Measurements from ENCODE around the gene NFATC2.

DNA sequence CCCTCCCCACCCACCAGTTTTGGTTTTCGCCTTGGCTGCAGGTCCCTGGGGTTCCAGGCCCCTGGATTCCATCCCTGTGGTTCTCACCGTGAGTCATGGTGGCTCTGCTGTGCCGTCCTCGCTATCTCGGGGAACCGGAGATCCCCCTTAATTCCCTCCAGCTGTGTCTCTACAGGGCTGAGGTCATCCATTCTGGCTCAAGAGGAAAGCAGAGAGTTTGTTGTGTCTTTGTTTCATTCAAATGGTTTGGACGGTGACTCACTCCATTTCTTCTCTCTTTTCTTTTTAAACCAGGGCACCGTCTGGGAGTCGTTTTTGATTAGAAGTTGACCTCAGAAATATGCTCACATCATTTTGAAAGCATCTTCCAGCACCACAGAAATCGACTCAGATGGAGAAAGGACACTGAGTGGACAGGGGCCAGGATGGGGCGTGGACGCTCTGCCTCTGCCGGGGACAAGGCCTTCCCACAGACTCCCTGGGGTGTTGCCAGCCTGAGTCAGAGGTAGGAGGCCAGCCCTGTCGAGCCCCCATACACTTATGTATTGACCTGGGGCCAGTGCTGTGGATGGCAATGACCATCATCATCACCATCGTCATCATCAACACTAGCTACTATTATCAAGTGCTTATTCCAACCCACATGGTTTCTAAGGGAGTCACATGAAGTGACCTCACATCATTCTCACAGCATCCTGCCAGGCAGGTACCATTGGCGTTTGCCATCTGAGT lies 176.2 kb downstream of the NFATC2 start:
- TF ChIP-seq EP300 (IDR thresholded peaks at IDR 0.05; ENCODE audit: borderline replicate concordance in 1 of 2, low read depth in 1 of 2, low read length in 1 of 2) (peak; percentile 2 to 96; a peak in 3 of 4 replicates), GABPA (IDR thresholded peaks at IDR 0.05; ENCODE audit: low read depth) (no peak)
